Vagina (tissue), 2 donors: ENCODE measurements around the gene SPOP.

Experiments
- POLR2AphosphoS5 ChIP-seq, 2 donors: sonication (generic); formaldehyde crosslinking; IDR thresholded peaks; one replicate each; pipeline ENCODE4 v1.9.0; 2017; ENCODE audit warnings: antibody characterized with exemption in 2 of 2, mild to moderate bottlenecking in 2 of 2, low read depth in 1 of 2; ENCODE audit not compliant: insufficient read depth in 1 of 2
- TF ChIP-seq, protein P1 (sequence below), 3 experiments: fragments of 450-650 bp in 2 of 3; fragments of 200-600 bp in 1 of 3; sonication (generic) in 1 of 3; IDR thresholded peaks; one replicate each; pipeline ENCODE4 v1.5.1; 2017 to 2019; ENCODE audit warnings: antibody characterized with exemption in 3 of 3, mild to moderate bottlenecking in 2 of 3, moderate library complexity in 2 of 3

DNA sequence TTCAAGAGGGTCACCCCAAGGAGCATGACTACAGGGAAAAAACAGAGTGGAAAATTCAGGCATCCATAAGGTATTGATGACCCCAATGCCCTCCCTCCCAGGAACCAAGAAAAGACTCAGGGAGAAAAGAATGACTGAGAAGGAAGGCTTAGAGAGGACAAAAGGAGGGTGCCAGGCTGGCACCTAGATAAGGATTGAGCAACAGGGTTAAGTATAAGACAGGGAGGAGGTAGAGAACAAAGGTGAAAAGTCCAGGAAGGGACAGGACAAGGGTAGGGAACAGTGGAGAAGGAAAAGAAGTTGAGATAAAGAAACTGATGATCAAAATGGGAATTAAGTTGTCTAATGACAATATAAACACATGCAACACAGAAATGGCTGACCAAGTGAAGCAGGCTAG, 27.4 kb upstream of the SPOP start:
- TF ChIP-seq, protein P1, sequence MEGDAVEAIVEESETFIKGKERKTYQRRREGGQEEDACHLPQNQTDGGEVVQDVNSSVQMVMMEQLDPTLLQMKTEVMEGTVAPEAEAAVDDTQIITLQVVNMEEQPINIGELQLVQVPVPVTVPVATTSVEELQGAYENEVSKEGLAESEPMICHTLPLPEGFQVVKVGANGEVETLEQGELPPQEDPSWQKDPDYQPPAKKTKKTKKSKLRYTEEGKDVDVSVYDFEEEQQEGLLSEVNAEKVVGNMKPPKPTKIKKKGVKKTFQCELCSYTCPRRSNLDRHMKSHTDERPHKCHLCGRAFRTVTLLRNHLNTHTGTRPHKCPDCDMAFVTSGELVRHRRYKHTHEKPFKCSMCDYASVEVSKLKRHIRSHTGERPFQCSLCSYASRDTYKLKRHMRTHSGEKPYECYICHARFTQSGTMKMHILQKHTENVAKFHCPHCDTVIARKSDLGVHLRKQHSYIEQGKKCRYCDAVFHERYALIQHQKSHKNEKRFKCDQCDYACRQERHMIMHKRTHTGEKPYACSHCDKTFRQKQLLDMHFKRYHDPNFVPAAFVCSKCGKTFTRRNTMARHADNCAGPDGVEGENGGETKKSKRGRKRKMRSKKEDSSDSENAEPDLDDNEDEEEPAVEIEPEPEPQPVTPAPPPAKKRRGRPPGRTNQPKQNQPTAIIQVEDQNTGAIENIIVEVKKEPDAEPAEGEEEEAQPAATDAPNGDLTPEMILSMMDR (IDR thresholded peaks at IDR 0.05) = no peak
- no peak for TF ChIP-seq POLR2AphosphoS5 (IDR thresholded peaks at IDR 0.05; ENCODE audit: insufficient read depth in 1 of 2, low read depth in 1 of 2)
